ENCODE results near the gene PRKAR2B. TPM values are rescaled to one million over a fixed set of nuclear protein-coding genes. Genes with fewer than 3 reads are reported as not detected.
"Not testable (repeated sequence)": the region's sequence is repeated elsewhere in the genome, so short reads cannot be mapped to it uniquely, and the experiment has no call there.

PRKAR2B gene
- polyA plus RNA-seq, 1 donor: 3.8 TPM

GRCh38 chr7:107027208-107027607 is 17.3 kb upstream of the PRKAR2B start:
- DNase-seq (ENCODE audit: low read depth): no peak

DNA sequence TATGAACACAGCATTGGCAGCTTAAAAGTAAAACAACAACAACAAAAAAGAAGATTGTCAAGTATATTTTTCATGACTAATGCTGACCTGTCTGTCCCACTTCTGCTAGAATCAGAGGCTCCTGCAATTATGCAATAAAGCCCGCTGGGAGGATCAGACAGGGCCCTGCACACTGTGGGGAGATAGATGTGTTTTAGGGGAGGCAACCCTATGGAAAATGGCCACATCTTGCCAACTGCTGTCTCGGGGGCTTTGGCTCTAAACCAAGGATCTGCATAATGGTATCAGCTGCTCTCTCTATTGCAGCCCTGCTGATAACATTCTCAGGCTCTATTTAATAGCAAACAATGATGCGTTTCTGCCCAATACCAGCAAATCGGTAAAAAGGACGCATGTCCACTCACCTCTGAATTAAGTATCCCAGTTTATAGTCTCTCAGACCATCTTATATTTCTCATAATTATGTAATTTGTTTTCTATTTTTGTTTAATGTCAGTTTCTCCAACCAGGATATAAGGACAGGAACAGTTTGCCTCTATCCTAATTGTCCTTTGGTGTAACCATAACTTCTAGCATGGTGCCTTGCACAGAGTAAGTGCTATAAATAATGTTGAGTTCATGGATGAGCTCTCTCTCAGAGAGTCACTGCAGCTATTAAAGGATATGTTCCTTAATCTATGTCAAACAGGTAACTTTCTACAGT is 15.3 kb upstream of the PRKAR2B start:
- no peak for DNase-seq (ENCODE audit: low read depth)

GRCh38 chr7:107029764-107030286 is 14.7 kb upstream of the PRKAR2B start:
- DNase-seq (ENCODE audit: low read depth): no peak

DNA sequence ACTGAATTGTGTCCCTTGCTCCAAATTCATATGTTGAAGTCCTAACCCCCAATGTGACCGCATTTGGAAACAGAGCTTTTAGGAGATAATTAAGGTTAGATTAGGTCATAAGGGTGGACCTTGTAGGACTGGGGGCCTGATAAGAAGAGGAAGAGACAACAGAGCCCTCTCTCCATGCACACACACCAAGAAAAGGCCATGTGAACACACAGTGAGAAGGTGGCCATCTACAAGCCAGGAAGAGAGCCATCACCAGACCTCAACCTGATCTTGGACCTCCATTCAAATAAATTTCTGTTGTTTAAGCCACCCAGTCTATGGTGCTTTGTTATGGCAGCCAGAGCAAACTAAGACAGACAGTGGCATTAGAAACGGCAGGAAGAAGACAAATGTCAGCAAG is 12.5 kb upstream of the PRKAR2B start:
- DNase-seq (ENCODE audit: low read depth): no peak

GRCh38 chr7:107032720-107033438 is 11.6 kb upstream of the PRKAR2B start:
- no peak for DNase-seq (ENCODE audit: low read depth)

GRCh38 chr7:107034553-107034952 is 10.0 kb upstream of the PRKAR2B start:
- DNase-seq (ENCODE audit: low read depth): no peak

GRCh38 chr7:107035446-107035845 is 9.1 kb upstream of the PRKAR2B start:
- no peak for DNase-seq (ENCODE audit: low read depth)

DNA sequence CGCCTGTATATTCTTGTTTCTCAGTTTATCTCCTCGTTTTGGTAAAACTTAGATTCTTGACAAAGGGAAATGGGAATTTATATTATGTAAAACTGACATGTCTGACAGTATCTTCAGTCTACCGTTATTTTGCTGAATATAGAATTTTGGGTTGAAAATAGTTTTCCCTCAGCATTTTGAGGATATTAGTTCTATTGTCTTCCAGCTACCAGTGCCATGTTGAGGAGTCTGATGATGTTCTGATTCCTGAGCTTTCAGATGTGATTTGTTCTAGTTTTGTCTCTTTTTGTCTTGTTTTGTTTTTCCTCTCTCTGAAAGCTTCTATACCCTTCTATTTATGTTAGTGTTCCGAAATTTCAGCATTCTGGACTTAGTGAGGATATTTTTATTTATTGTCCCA is 8.0 kb upstream of the PRKAR2B start:
- no peak for DNase-seq (ENCODE audit: low read depth)

DNA sequence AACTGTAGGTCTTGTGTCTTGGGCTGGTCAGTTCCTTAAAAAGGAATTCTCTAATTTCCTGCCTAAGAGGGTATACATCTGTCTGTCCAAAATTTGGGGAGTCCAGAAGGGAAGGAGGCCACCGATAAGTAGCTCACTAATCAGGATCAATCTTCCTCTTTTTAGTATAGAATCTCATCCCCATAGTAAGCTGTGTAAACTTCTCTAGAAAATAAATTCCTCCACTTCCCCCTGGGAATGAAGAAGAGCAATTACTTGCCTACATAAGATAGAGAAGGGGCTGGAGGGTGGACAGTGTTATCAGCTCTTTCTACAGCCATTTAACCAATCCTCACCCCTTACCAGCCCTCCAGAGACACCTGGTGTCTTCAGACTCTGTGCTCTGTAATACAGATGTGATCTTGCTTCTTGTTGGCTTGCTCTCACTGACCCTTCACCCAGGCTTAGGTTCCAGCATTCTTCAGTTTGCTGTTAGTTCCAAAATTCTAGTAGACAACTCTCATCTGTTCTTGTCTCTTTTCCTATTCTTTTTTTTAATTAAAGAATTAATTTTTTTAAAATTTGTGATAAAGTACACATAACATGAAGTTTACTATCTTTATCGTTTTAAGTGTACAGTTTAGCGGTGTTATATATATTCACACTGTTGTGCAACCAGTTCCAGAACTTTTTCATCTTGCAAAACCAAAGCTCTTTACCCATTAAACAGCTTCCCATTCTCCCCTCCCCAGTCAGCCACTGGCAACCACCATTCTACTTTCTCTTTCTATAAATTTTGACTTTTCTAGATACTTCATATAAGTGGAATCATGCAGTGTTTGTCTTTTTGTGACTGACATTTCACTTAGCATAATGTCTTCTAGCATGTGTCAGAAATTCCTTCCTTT is 6.5 kb upstream of the PRKAR2B start:
- no peak for DNase-seq (ENCODE audit: low read depth)

- DNase-seq (ENCODE audit: low read depth): no peak
These were observed 5.2 kb upstream of the PRKAR2B start for GRCh38 chr7:107039199-107039900.

DNA sequence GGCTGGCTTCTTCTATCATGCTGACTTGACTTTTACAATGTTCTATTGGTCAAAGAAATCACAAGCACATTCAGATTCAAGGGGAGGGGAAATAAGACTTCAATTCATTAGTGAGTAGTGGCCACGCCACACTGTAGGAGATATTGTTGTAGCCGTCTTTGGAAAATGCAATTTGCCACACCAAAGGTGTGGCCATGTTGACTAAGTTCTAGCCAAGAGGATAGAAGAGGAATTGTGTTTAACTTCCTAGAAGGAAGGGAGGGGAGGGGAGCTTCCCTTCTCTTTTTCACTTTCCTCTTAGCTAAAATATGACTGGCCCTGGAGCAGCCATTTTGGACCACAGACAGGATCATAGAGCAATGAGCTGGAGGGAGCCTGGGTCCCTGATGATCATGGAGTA is 3.4 kb upstream of the PRKAR2B start:
- no peak for DNase-seq (ENCODE audit: low read depth)

GRCh38 chr7:107041764-107042163 is 2.7 kb upstream of the PRKAR2B start:
- not testable (repeated sequence) for DNase-seq (ENCODE audit: low read depth)

DNA sequence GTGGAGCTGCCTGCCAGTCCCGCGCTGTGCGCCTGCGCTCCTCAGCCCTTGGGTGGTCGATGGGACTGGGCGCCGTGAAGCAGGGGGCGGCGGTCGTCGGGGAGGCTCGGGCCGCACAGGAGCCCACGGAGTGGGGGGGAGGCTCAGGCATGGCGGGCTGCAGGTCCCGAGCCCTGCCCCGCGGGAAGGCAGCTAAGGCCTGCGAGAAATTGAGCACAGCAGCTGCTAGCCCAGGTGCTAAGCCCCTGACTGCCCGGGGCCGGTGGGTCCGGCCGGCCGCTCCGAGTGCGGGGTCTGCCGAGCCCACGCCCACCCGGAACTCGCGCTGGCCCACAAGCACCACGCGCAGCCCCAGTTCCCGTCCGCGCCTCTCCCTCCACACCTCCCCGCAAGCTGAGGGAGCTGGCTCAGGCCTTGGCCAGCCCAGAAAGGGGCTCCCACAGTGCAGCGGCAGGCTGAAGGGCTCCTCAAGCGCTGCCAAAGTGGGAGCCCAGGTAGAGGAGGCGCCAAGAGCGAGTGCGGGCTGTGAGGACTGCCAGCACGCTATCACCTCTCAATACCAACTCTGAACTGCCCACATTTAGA is 2.1 kb upstream of the PRKAR2B start:
- not testable (repeated sequence) for DNase-seq (ENCODE audit: low read depth)

- no peak for DNase-seq (ENCODE audit: low read depth)
These were observed 1.0 kb upstream of the PRKAR2B start for GRCh38 chr7:107043491-107043890.

DNA sequence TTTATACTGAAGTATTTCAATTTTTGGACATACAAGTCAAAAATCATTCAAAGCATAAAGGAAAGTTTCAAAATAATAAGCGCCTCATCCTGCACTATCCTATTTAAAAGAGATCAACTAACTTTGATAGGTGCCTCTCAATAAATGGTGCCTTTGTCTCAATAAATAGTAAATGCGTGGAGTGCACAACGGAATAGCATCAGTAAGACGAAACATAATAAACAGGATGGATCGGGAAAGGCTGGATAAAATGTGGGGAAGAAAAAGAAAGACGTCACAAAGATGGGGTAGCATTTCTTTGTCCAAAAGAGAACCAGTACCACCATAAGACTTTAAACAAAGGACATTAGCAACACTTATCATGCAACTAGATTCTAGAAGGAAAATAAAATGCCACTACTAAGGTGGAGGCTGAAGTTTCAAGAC is 571 bp upstream of the PRKAR2B start:
- no peak for DNase-seq (ENCODE audit: low read depth)

DNA sequence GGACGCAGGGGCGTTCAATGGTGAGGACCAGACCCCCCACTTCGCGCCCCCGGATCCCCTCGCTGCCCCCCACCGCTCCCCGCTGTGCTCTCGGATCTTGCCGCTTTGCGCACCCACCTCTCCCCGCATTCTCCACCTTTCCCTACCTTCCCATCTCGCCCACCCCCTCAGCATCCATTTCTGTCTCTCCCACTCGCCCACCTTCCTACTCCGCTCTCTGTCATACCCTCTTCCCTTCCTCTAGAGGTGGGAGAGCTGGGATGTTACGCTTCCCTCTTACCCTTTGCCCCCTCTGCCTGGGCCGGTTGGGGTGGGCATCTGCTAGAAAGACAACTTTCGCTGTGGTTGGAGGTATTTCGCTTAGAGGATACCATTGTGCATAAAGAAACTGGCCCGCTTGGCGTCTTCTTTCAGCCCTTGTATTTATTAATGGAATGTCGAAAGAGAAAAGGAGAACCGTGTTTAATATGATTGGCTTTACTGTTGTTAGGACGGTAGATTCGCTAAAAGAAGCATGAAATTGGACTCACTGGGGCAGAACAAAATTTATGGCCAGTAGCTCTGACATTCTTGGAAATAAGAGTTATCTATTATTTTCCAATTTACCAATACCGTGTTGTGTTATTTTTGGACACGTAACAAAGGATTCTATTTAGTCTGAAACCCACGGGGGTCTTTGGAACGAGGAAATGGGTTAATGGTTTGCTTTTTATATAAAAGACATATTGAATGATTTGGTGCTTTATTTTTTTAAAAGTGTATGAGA is 873 bp downstream of the PRKAR2B start:
- DNase-seq (ENCODE audit: low read depth): no peak

GRCh38 chr7:107045980-107046379 is 1.5 kb downstream of the PRKAR2B start:
- DNase-seq (ENCODE audit: low read depth): no peak

DNA sequence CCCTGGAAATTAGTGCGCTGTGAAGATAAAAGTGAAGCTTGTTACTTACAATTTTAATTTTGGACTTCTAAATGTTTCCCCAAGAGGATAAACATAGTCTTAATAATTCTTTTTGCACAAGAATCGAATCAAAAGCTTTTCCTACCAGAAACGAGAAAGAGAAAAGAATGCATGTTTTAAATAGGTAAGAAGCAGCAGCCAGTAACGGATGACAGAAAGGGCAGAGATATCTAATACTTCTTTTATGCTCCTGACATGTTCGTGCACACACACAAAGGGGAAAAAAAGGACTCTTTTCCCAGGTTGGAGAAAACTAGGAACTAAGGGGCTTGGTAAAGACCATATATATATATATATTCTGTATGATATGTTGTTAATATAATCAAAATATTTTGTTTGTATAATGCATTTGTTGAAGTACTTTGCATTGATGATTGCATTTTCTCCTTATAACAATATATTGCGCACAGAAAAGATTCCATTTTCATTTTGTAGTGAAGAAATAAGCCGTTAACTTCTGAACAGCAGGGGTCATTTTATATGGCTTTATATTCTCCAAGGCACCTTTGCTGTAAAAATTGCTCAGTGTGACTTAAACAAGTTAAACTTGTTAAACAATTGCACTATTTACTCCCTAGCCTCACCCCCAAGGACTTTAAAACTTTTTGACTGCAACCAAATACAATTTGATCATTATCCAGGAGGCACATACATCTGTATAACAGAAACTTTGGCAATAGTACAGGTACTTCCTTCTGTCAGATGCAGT is 2.2 kb downstream of the PRKAR2B start:
- DNase-seq (ENCODE audit: low read depth): no peak

Measured in forelimb muscle (tissue), 1 donor.